Nephron (organoid): ENCODE results near the gene ZBTB34.

ENCODE experiments used
- H3K27ac Mint-ChIP-seq, 3 experiments: 2 replicates each; pipeline ENCODE4 v1.8.0; 2020; ENCODE audit warnings: mixed read lengths in 3 of 3, mild to moderate bottlenecking in 2 of 3, moderate library complexity in 1 of 3
- H3K27me3 Mint-ChIP-seq: 2 replicates; pipeline ENCODE4 v1.8.0; 2021; ENCODE audit warnings: low read depth, mild to moderate bottlenecking, moderate library complexity, mixed read lengths
- H3K36me3 Mint-ChIP-seq: 2 replicates; pipeline ENCODE4 v1.8.0; 2020; ENCODE audit warnings: low read depth, mixed read lengths
- H3K4me1 Mint-ChIP-seq: 2 replicates; pipeline ENCODE4 v1.8.0; 2020; ENCODE audit warnings: mixed read lengths
- H3K4me3 Mint-ChIP-seq, 3 experiments: 2 replicates each; pipeline ENCODE4 v1.8.0; 2020; ENCODE audit warnings: mild to moderate bottlenecking in 3 of 3, mixed read lengths in 3 of 3, moderate library complexity in 2 of 3
- H3K9me3 Mint-ChIP-seq: 2 replicates; pipeline ENCODE4 v1.8.0; 2020; ENCODE audit warnings: mixed read lengths
- TF ChIP-seq, protein P1 (sequence below), 3 experiments: fragments of 200-600 bp; sonication (generic); IDR thresholded peaks; one replicate each; pipeline ENCODE4 v1.5.0; 2021; ENCODE audit warnings: antibody characterized with exemption in 3 of 3; ENCODE audit not compliant: unreplicated experiment in 3 of 3

Gene ZBTB34

GRCh38 chr9:126872516-126872915, 12.1 kb downstream of the ZBTB34 start:
- H3K27ac Mint-ChIP-seq, result no peak overlapping the region
- H3K27me3 Mint-ChIP-seq, result no peaks in the 10 kb centered on the region
- peaks cover 28% of the 10 kb centered on the region for H3K4me1 Mint-ChIP-seq
- TF ChIP-seq, protein P1, sequence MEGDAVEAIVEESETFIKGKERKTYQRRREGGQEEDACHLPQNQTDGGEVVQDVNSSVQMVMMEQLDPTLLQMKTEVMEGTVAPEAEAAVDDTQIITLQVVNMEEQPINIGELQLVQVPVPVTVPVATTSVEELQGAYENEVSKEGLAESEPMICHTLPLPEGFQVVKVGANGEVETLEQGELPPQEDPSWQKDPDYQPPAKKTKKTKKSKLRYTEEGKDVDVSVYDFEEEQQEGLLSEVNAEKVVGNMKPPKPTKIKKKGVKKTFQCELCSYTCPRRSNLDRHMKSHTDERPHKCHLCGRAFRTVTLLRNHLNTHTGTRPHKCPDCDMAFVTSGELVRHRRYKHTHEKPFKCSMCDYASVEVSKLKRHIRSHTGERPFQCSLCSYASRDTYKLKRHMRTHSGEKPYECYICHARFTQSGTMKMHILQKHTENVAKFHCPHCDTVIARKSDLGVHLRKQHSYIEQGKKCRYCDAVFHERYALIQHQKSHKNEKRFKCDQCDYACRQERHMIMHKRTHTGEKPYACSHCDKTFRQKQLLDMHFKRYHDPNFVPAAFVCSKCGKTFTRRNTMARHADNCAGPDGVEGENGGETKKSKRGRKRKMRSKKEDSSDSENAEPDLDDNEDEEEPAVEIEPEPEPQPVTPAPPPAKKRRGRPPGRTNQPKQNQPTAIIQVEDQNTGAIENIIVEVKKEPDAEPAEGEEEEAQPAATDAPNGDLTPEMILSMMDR (IDR thresholded peaks at IDR 0.05; ENCODE audit: unreplicated experiment in 3 of 3), result no peak
- H3K9me3 Mint-ChIP-seq, result no peaks in the 10 kb centered on the region
- H3K36me3 Mint-ChIP-seq, result peaks cover 40% of the 10 kb centered on the region
- no peak overlapping the region for H3K4me3 Mint-ChIP-seq

GRCh38 chr9:126874546-126875314, 14.3 kb downstream of the ZBTB34 start:
- Mint-ChIP-seq H3K27ac (no peak overlapping the region), H3K4me1 (peaks cover 14% of the 10 kb centered on the region), H3K36me3 (peaks cover 32% of the 10 kb centered on the region), H3K27me3 (no peaks in the 10 kb centered on the region), H3K9me3 (no peaks in the 10 kb centered on the region), H3K4me3 (no peak overlapping the region)
- TF ChIP-seq, protein P1 (IDR thresholded peaks at IDR 0.05; ENCODE audit: unreplicated experiment in 3 of 3), result no peak

- peaks cover 39% of the 10 kb centered on the region for H3K36me3 Mint-ChIP-seq
- H3K4me3 Mint-ChIP-seq, result no peak overlapping the region
- TF ChIP-seq, protein P1 (IDR thresholded peaks at IDR 0.05; ENCODE audit: unreplicated experiment in 3 of 3), result no peak
- H3K27me3 Mint-ChIP-seq, result no peaks in the 10 kb centered on the region
- peaks cover 14% of the 10 kb centered on the region for H3K4me1 Mint-ChIP-seq
- H3K9me3 Mint-ChIP-seq, result no peaks in the 10 kb centered on the region
- H3K27ac Mint-ChIP-seq, result peak overlapping the region; percentile 43 to 74 (median 68)
These were observed 15.5 kb downstream of the ZBTB34 start for GRCh38 chr9:126875756-126876510.

- H3K36me3 Mint-ChIP-seq, result peaks cover 39% of the 10 kb centered on the region
- no peaks in the 10 kb centered on the region for H3K27me3 Mint-ChIP-seq
- H3K4me3 Mint-ChIP-seq, result no peak overlapping the region
- TF ChIP-seq, protein P1 (IDR thresholded peaks at IDR 0.05; ENCODE audit: unreplicated experiment in 3 of 3), result no peak
- H3K9me3 Mint-ChIP-seq, result no peaks in the 10 kb centered on the region
- H3K4me1 Mint-ChIP-seq, result peaks cover 14% of the 10 kb centered on the region
- peak overlapping the region; percentile 43 to 74 (median 68) for H3K27ac Mint-ChIP-seq
These were observed 16.1 kb downstream of the ZBTB34 start for GRCh38 chr9:126876531-126876930.

DNA sequence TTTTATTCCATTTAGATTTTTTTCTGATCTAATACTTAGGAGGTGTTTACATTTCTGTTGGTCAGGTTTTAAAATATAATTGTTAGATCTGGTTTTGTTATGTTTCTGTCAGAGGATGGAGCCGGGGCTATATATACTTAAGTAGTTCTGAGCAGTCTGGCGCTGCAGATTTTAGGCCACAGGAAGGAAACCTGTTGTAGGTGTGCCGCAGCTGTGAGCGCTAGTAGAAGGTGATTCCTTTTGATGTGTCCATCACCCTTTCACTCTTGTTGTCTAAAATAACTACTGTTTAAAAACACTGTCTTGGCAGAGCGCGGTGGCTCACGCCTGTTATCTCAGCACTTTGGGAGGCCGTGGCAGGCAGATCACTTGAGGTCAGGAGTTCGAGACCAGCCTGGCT, 17.0 kb downstream of the ZBTB34 start:
- Mint-ChIP-seq H3K27me3 (no peaks in the 10 kb centered on the region), H3K27ac (peak overlapping the region in 1 of 3 experiments; percentile 10), H3K4me1 (peaks cover 14% of the 10 kb centered on the region), H3K9me3 (no peaks in the 10 kb centered on the region), H3K4me3 (no peak overlapping the region), H3K36me3 (peaks cover 46% of the 10 kb centered on the region)
- TF ChIP-seq, protein P1 (IDR thresholded peaks at IDR 0.05; ENCODE audit: unreplicated experiment in 3 of 3), result no peak
